Activated naive CD8-positive, alpha-beta T cell treated with anti-CD3 and anti-CD28 coated beads for 36 hours (primary cell): ENCODE results near the gene PML. TPM values are rescaled to one million over a fixed set of nuclear protein-coding genes. Genes with fewer than 3 reads are reported as not detected.

Experiments
- DNase-seq: peaks from one replicate; pipeline ENCODE4 v3.0.0; 2021
- H3K27ac Mint-ChIP-seq: one replicate; pipeline ENCODE4 v1.8.0; 2022; ENCODE audit warnings: mild to moderate bottlenecking, moderate library complexity, mixed read lengths
- H3K27me3 Mint-ChIP-seq: one replicate; pipeline ENCODE4 v1.8.0; 2022; ENCODE audit warnings: mild to moderate bottlenecking, mixed read lengths
- H3K36me3 Mint-ChIP-seq: one replicate; pipeline ENCODE4 v1.8.0; 2021; ENCODE audit warnings: mild to moderate bottlenecking, mixed read lengths
- H3K4me1 Mint-ChIP-seq: one replicate; pipeline ENCODE4 v1.8.0; 2021; ENCODE audit warnings: mixed read lengths
- H3K4me3 Mint-ChIP-seq: one replicate; pipeline ENCODE4 v1.8.0; 2022; ENCODE audit warnings: mild to moderate bottlenecking, moderate library complexity, mixed read lengths
- H3K9me3 Mint-ChIP-seq: one replicate; pipeline ENCODE4 v1.8.0; 2022; ENCODE audit warnings: mixed read lengths
- total RNA-seq, 2 experiments: library from RNA; stranded (reverse); gene quantifications; one replicate each; pipeline ENCODE4 v1.2.3, GENCODE V29; 2021

Gene PML
- total RNA-seq, 2 experiments from 2014 or later, result 53.4 to 54.3 TPM

GRCh38 chr15:73997986-73998385 lies 3.5 kb downstream of the PML start:
- Mint-ChIP-seq H3K27me3 (no peaks in the 10 kb centered on the region), H3K27ac (no peak overlapping the region), H3K4me3 (peak overlapping the region; percentile 94), H3K9me3 (no peaks in the 10 kb centered on the region), H3K36me3 (peaks cover 30% of the 10 kb centered on the region), H3K4me1 (peaks cover 38% of the 10 kb centered on the region)
- DNase-seq, result no peak

DNA sequence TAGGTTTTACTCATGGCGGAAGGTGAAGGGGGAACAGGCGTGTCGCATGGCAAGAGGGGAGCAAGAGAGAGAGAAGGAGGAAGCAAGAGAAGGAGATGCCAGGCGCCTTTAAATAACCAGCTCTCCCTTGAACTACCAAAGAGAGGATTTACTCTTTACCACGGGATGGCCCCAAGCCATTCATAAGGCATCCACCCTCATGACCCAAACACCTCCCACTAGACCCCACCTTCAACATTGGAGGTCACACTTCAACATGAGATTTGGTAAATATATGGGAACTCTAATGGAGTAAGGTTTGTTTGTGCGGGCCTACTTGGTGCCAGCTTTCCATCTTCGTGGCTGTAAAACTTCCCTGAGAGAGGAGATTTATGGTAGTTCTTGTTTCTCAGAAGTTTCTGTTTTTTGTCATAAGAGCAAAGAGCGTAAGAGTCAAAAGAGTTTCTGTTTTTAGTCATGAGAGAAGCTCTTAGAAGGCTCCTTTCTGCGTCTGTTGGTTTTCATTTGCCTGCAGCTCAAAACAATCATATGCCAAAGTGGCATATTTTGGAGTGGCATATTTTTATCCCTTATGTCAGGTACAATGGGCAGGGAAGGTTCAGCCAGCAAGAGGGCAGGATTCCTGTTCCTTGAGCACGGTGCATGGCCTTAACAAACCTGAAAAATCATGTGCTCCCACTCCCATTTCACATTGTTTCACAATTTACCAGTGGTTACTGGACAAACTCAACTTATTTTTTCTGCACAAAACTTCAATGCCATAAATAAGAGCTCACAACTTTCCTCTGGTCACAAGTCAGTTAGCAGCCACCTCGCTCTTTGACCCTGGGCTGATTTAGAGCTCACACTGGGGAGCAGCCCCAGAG lies 12.5 kb downstream of the PML start:
- Mint-ChIP-seq H3K27ac (peak overlapping the region; percentile 84), H3K4me1 (peaks cover 53% of the 10 kb centered on the region), H3K27me3 (no peaks in the 10 kb centered on the region), H3K9me3 (peaks cover 9% of the 10 kb centered on the region), H3K4me3 (peak overlapping the region; percentile 32), H3K36me3 (peaks cover 69% of the 10 kb centered on the region)
- no peak for DNase-seq

DNA sequence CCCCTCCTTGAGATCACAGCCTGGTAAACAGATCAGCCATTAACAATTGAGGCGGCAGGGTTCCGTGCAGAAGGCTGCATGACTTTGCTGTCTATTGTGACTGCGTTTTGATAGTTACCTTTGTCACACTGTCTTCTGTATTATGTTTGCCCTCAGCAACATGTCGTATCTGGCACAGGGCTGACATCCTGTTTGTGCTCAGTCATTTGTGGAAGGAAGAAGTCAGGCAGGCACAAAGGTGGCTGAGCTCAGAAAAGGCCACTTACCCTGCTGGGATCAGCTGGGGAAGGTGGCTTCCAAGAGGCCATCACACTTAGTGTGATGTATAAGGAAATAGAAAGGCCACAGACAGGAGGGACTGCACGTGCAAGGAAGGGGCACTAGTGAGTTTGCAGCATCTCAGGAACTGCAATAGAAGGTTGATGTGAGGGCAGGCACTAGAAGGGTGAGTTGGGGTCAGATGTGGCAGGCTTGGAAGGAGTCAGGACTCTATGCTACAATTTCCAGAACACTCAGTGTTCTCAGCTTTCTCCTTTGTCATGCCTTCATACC lies 13.4 kb downstream of the PML start:
- peak overlapping the region; percentile 84 for H3K27ac Mint-ChIP-seq
- no peaks in the 10 kb centered on the region for H3K27me3 Mint-ChIP-seq
- H3K4me1 Mint-ChIP-seq, result peaks cover 56% of the 10 kb centered on the region
- peaks cover 73% of the 10 kb centered on the region for H3K36me3 Mint-ChIP-seq
- peak; percentile 23 for DNase-seq
- H3K4me3 Mint-ChIP-seq, result no peak overlapping the region
- peaks cover 9% of the 10 kb centered on the region for H3K9me3 Mint-ChIP-seq

DNA sequence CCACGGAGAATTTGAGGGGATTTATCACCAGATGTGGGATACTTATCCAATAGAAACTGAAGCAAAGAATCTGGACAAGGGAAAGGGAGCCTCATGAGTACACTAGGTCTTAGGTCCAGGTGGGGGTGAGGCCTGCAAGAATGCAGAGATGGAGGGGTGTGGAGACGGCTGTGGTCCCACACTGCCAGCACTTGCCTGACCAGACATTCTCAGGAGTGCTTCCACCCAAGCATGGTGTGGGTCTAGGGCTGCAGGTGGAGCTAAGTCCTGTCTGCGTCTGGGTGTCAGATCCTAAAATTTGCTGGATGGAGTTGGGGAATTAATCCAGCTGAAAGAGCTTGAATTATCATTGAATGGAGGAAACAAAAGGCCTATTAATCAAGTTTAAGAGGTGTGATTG lies 14.4 kb downstream of the PML start:
- Mint-ChIP-seq H3K27ac (no peak overlapping the region), H3K27me3 (no peaks in the 10 kb centered on the region), H3K4me1 (peaks cover 53% of the 10 kb centered on the region), H3K9me3 (peaks cover 4% of the 10 kb centered on the region), H3K4me3 (no peak overlapping the region), H3K36me3 (peaks cover 65% of the 10 kb centered on the region)
- no peak for DNase-seq

GRCh38 chr15:74010929-74011540 lies 16.5 kb downstream of the PML start:
- Mint-ChIP-seq H3K27ac (peak overlapping the region; percentile 12), H3K4me1 (peaks cover 52% of the 10 kb centered on the region), H3K27me3 (no peaks in the 10 kb centered on the region), H3K36me3 (peaks cover 56% of the 10 kb centered on the region), H3K4me3 (no peak overlapping the region), H3K9me3 (peaks cover 4% of the 10 kb centered on the region)
- DNase-seq, result no peak

DNA sequence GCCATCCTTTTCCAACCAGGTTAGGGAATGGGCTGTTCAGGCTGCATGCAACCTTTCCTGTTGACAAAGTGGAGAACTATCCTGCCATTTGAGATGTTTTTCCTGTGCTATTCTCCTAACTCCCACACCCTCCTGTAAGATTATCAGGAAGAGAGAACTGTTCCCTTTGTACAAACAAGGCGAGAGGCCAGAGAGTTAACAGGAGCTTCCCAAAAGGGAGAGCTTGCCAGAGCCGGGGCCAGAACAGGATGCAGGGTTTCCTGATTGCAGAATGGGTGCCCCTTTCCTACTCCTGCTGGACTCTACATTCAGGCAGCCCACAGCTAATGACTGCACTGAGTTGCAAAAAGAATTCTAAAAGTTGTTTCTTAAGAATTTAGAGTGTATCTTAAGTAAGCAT lies 17.1 kb downstream of the PML start:
- Mint-ChIP-seq H3K27ac (no peak overlapping the region), H3K4me1 (peaks cover 48% of the 10 kb centered on the region), H3K4me3 (no peak overlapping the region), H3K27me3 (no peaks in the 10 kb centered on the region), H3K9me3 (peaks cover under 1% of the 10 kb centered on the region), H3K36me3 (peaks cover 52% of the 10 kb centered on the region)
- DNase-seq, result no peak

DNA sequence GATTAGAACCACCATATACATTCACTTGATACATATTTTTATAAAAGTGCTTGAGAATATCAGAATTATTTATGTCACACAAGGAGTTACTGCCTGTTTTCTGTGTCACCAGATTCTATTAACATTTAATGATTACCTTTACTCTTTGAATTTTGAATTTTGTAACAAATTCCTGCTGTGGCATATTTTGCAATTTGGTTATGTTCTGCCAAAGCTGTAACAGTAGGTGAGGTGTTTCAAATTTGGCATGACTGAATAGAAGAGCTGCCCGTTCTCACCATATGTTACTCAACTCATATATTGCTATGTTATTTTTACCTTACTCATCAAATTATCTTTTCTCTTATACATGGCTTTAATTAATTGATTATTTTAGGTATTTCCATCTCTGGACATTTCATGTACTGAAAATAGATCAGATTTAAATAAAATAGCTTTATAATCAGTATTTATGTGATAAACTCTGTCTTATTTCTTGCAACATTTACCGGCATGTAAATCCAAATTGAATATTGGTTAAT lies 18.9 kb downstream of the PML start:
- no peak for DNase-seq
- Mint-ChIP-seq H3K27me3 (no peaks in the 10 kb centered on the region), H3K9me3 (no peaks in the 10 kb centered on the region), H3K36me3 (peaks cover 37% of the 10 kb centered on the region), H3K4me1 (peaks cover 31% of the 10 kb centered on the region), H3K4me3 (no peak overlapping the region), H3K27ac (no peak overlapping the region)

DNA sequence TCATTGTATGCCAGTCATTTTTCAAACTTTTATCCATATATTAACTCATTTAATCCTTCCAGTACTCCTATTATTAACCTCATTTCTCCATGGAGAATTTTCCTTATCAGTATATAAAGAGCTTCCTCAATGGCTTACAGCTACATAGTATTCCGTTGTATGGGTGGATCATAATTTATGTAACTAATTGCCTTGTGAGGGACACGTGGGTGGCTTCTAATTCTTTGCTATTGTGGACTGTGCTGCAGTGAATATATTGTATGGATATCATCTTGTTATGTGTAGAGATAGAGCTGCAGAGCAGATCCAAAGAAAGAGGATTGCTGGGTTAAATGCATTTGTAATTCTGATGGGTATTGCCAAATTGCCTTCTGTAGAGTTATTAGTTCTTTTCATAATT lies 25.2 kb downstream of the PML start:
- no peak overlapping the region for H3K27ac Mint-ChIP-seq
- peaks cover 3% of the 10 kb centered on the region for H3K4me1 Mint-ChIP-seq
- no peak overlapping the region for H3K4me3 Mint-ChIP-seq
- peaks cover 10% of the 10 kb centered on the region for H3K36me3 Mint-ChIP-seq
- no peaks in the 10 kb centered on the region for H3K27me3 Mint-ChIP-seq
- no peaks in the 10 kb centered on the region for H3K9me3 Mint-ChIP-seq
- no peak for DNase-seq

DNA sequence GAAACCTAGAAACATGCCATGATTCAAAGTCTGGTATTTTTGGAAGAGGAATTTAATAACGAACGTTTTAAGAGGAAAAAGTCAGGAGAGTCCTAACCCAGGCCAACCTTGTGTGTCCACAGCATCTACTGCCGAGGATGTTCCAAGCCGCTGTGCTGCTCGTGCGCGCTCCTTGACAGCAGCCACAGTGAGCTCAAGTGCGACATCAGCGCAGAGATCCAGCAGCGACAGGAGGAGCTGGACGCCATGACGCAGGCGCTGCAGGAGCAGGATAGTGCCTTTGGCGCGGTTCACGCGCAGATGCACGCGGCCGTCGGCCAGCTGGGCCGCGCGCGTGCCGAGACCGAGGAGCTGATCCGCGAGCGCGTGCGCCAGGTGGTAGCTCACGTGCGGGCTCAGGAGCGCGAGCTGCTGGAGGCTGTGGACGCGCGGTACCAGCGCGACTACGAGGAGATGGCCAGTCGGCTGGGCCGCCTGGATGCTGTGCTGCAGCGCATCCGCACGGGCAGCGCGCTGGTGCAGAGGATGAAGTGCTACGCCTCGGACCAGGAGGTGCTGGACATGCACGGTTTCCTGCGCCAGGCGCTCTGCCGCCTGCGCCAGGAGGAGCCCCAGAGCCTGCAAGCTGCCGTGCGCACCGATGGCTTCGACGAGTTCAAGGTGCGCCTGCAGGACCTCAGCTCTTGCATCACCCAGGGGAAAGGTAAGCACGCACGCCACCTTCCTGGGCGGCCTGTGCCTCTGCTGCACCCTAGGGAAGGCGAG lies 28.4 kb downstream of the PML start:
- Mint-ChIP-seq H3K4me1 (no peaks in the 10 kb centered on the region), H3K4me3 (no peak overlapping the region), H3K36me3 (peaks cover 8% of the 10 kb centered on the region), H3K27ac (no peak overlapping the region), H3K27me3 (no peaks in the 10 kb centered on the region), H3K9me3 (no peaks in the 10 kb centered on the region)
- no peak for DNase-seq

DNA sequence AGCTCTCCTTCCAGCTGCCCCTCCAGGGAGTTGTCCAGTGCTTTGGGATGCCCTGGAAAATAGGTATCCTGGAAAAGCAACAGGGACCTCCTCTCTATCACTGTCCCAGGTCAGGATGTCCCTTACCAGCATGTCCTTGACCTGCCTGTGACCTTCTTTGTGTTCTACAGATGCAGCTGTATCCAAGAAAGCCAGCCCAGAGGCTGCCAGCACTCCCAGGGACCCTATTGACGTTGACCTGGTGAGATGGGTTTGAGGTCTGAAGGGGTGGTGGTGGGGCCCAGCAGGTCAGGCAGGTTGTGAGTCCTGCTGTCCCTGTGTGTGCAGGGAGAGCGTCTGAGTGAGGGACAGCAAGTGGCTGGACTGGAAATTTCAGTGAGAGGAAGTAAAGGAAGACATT lies 30.2 kb downstream of the PML start:
- H3K36me3 Mint-ChIP-seq, result peaks cover 8% of the 10 kb centered on the region
- H3K27ac Mint-ChIP-seq, result no peak overlapping the region
- H3K9me3 Mint-ChIP-seq, result no peaks in the 10 kb centered on the region
- no peak for DNase-seq
- no peaks in the 10 kb centered on the region for H3K4me1 Mint-ChIP-seq
- H3K27me3 Mint-ChIP-seq, result no peaks in the 10 kb centered on the region
- no peak overlapping the region for H3K4me3 Mint-ChIP-seq

GRCh38 chr15:74025436-74025835 lies 30.9 kb downstream of the PML start:
- DNase-seq, result no peak
- peaks cover 8% of the 10 kb centered on the region for H3K36me3 Mint-ChIP-seq
- no peak overlapping the region for H3K4me3 Mint-ChIP-seq
- H3K27ac Mint-ChIP-seq, result no peak overlapping the region
- no peaks in the 10 kb centered on the region for H3K9me3 Mint-ChIP-seq
- no peaks in the 10 kb centered on the region for H3K4me1 Mint-ChIP-seq
- H3K27me3 Mint-ChIP-seq, result no peaks in the 10 kb centered on the region

- DNase-seq, result no peak
- no peak overlapping the region for H3K4me3 Mint-ChIP-seq
- no peaks in the 10 kb centered on the region for H3K4me1 Mint-ChIP-seq
- no peak overlapping the region for H3K27ac Mint-ChIP-seq
- no peaks in the 10 kb centered on the region for H3K27me3 Mint-ChIP-seq
- H3K36me3 Mint-ChIP-seq, result peaks cover 5% of the 10 kb centered on the region
- no peaks in the 10 kb centered on the region for H3K9me3 Mint-ChIP-seq
Measured at GRCh38 chr15:74027688-74028087, 33.2 kb downstream of the PML start.

DNA sequence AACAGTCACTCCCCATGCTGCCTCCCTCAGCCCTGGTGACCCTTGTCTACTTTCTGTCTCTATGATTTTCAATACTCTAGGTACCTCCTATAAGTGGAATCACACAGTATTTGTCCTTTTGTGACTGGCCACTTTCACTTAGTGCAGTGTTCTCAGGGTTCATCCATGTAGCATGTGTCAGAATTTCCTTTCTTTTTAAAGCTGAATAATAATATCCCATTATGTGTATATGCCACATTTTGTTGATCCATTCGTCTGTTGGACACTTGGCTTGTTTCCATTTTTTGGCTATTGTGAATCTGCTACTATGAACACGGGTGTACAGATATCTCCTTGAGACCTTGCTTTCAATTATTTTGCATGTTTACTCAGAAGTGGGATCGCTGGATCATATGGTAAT lies 34.1 kb downstream of the PML start:
- H3K4me3 Mint-ChIP-seq, result no peak overlapping the region
- no peaks in the 10 kb centered on the region for H3K4me1 Mint-ChIP-seq
- H3K9me3 Mint-ChIP-seq, result no peaks in the 10 kb centered on the region
- DNase-seq, result no peak
- peaks cover 3% of the 10 kb centered on the region for H3K36me3 Mint-ChIP-seq
- H3K27me3 Mint-ChIP-seq, result no peaks in the 10 kb centered on the region
- no peak overlapping the region for H3K27ac Mint-ChIP-seq

- Mint-ChIP-seq H3K4me1 (no peaks in the 10 kb centered on the region), H3K27me3 (no peaks in the 10 kb centered on the region), H3K4me3 (no peak overlapping the region), H3K36me3 (peaks cover 9% of the 10 kb centered on the region), H3K27ac (no peak overlapping the region), H3K9me3 (no peaks in the 10 kb centered on the region)
- no peak for DNase-seq
Measured at GRCh38 chr15:74032046-74032445, 37.5 kb downstream of the PML start.
